ENCODE data around the gene KIAA0753. TPM values are rescaled to one million over a fixed set of nuclear protein-coding genes. Genes with fewer than 3 reads are reported as not detected.
A peak's percentile ranks its signal among the peaks of the same experiment; 100 is the strongest.
"Not testable (repeated sequence)": the region's sequence is repeated elsewhere in the genome, so short reads cannot be mapped to it uniquely, and the experiment has no call there.

KIAA0753 gene
- total RNA-seq, 1 donor from 2014 or later = 5.6 TPM

DNA sequence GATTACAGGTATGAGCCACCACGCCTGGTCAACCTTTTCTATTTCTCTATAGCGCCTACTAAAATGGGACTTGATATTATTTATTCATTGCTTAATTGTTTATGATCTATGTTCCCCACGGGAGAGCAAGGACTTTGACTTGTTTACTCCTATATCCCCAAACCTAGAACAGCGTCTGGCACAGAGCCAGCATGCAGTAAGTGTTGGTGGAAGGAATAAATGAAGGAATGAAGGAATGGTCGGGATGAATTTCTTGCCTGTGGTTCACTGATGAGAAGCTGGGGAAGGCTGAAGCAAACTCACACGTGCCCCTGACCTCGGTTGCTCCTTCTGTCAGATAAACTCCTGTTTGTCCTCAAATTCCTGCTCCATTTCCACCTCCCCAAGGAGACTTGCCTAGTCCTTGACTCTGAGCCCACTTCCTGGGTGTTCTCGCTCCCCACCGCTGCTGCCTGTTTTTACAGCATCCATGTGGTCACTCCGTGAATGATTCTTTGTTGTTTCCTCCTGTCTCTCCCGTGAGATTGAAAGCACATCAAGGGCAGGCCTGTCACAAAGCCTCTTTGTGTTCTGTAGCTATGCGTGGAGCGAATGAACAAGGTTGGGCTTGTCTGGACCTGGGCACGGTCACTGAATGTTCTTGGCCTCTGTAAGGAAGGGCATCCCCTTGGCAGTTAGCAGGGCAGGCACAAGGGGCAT lies 28.4 kb upstream of the KIAA0753 start:
- no peak for DNase-seq (ENCODE audit: low read depth)

DNA sequence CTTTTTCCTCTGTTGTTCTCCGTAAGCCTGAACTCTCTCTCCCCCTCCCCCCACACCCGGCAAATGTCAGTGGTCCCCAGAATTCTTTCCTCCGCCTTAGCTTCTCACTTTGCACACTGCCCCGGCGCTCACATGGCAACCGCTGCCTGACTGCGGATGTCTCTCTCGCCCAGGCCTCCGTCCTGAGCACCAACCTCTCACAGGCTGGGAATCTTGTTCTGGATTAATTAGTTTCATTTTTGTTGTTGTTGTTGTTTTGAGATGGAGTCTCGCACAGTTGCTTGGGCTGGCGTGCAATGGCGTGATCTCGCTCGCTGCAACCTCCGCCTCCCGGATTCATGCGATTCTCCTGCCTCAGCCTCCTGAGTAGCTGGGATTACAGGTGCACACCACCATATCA lies 27.7 kb upstream of the KIAA0753 start:
- DNase-seq (ENCODE audit: low read depth) = no peak

DNA sequence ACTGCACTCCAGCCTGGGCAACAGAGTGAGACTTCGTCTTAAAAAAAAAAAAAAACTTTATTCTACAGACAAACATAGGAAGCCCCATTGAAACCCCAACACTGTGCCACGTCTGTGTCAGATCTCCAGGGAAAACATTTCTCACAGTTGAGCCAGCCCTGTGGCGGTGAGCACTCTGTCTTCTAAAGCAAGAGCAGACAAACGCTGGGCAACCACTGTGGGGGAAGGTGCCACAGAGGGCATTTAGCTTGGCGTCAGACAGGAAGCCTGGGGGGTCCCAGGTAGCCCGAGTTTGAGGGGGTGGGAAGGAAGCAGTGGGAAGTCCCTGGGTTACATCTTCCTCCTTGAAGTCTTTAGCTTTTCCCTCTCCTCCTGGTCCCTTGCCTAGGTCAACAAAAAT lies 27.0 kb upstream of the KIAA0753 start:
- DNase-seq (ENCODE audit: low read depth) = no peak

DNA sequence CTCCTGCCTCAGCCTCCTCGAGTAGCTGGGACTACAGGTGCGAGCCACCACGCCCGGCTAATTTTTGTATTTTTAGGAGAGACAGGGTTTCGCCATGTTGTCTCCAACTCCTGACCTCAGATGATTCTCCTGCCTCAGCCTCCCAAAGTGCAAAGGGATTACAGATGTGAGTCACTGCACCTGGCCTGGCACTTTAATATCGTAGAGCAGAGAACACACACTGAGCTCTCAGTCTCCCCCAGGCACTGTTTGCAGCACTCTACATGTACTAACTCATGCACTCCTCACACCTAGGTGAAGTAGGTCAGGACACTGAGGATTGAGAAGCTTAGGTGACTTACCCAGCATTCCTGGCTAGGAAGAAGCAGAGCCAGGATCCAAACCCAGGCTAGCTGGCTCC lies 26.0 kb upstream of the KIAA0753 start:
- DNase-seq (ENCODE audit: low read depth) = no peak

DNA sequence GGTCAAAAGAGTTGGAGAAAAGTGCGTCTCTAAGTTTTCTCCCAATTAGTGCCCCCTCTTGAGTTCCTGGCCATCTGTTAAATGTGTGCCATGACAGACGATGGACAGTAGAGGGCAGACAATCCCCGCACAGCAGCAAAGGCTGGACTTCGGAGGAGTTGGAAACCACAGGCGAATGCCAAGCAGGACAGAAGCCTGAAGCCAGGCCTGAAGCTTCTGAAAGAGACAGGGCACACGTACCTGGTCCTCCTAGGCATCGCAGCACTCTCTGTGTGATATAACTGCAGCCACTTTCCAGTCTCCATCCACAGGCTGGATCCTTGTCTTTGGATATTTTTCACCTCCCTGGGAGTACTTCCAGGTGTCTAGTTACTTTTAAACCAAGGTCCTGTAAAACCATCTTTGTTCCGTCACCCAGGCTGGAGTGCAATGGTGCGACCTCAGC lies 25.6 kb upstream of the KIAA0753 start:
- peak; percentile 88 for DNase-seq (ENCODE audit: low read depth)

- DNase-seq (ENCODE audit: low read depth) = not testable (repeated sequence)
Measured at GRCh38 chr17:6663200-6663599, 22.7 kb upstream of the KIAA0753 start.

- DNase-seq (ENCODE audit: low read depth) = no peak
Measured at GRCh38 chr17:6661464-6661848, 20.9 kb upstream of the KIAA0753 start.

- DNase-seq (ENCODE audit: low read depth) = no peak
Measured at GRCh38 chr17:6660805-6661463, 20.4 kb upstream of the KIAA0753 start.

DNA sequence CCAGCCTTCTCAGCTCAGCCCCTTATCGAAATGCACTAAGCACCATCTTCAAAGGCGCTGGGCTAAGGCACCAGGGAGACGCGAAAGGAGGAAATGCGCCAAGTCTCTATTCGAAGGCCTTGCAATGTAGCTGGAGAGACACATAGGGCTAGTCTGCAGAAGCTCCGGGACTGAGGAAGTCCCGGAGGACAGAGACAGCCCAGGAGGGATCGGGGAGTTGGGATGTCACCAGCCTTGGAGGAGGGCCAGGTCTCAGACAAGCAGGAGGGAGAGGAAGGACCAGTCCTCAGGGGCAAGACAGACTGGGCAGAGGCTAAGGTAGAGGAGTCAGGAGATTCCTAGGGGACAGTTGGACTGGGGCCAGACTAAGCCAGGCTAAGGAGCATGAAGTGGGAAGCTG lies 19.6 kb upstream of the KIAA0753 start:
- DNase-seq (ENCODE audit: low read depth) = no peak

DNA sequence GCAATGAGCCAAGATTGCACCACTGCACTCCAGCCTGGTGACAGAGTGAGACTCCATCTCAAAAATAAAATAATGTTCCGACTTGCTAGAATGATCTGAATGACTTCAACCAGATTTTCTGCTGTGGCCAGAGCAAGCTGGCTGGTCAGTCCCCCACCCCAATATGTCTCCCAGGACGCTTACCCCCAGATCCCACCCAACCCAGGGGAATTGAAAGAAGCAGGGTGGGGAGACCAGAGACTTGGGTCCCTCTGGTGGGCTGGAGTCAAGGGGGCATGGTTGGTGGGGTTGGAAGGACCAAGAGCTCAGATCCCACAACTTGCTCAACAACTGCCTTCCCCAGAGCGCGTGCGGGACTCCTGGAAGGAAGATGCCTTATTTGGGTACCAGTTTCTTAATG lies 17.9 kb upstream of the KIAA0753 start:
- DNase-seq (ENCODE audit: low read depth) = not testable (repeated sequence)

- no peak for DNase-seq (ENCODE audit: low read depth)
Measured at GRCh38 chr17:6657633-6658287, 17.2 kb upstream of the KIAA0753 start.

- DNase-seq (ENCODE audit: low read depth) = not testable (repeated sequence)
Measured at GRCh38 chr17:6656797-6657632, 16.5 kb upstream of the KIAA0753 start.

- DNase-seq (ENCODE audit: low read depth) = not testable (repeated sequence)
Measured at GRCh38 chr17:6655732-6656361, 15.3 kb upstream of the KIAA0753 start.

- DNase-seq (ENCODE audit: low read depth) = no peak
Measured at GRCh38 chr17:6654841-6655731, 14.6 kb upstream of the KIAA0753 start.

DNA sequence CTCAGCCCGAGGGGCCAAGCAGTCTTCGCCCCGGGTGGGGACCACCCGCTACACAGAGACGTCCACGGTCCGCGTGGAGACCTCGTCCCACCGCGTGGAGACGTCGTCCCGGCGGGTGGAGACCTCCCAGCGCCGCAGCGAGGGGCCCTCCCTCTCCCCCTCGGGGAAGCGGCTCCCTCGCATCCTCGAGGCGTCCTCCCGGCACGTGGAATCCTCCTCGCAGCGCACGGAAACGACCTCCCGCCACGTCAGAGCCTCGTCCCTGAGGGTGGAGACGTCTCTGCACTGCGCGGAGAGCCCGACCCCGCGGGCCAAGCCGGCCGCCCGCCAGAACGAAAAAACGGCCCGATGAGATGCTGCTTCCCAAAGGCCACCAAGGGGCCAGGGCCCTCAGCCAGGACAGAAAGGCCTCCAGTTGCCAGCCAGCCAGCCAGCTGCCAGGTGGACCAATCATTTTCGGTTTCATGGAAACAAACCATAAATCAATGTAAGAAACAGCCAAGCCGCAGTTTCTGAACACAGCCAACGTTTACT lies 11.5 kb upstream of the KIAA0753 start:
- DNase-seq (ENCODE audit: low read depth) = peak; percentile 50

- DNase-seq (ENCODE audit: low read depth) = peak; percentile 94
Measured at GRCh38 chr17:6651354-6651918, 10.9 kb upstream of the KIAA0753 start, which contains the start of the genes C17orf100 and MED31. Gene C17orf100 (plus strand): TSS chr17:6651762. CDS start chr17:6651914, 152 bp downstream. Gene MED31 (minus strand): TSS chr17:6651605. CDS start chr17:6651528, 77 bp downstream.

DNA sequence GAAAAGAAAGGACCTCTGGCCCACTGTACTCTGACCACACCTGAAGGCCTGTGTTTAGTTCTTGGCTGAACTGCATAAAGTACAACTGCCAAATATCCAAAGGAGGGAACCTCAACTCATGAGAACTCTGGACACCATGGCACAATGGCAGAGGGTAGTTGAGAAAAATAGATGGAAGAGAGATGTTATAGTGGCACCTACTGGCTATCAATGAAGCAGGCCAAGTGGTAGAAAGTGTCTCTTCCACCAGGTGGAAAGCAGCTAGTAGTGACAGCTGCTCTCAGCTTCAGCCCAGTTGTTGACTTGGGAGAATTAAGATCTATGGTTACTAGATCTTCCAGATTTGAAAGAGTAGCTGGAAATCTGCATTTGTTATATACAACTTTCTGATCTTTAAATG lies 7.7 kb upstream of the KIAA0753 start:
- peak; percentile 53 for DNase-seq (ENCODE audit: low read depth)

DNA sequence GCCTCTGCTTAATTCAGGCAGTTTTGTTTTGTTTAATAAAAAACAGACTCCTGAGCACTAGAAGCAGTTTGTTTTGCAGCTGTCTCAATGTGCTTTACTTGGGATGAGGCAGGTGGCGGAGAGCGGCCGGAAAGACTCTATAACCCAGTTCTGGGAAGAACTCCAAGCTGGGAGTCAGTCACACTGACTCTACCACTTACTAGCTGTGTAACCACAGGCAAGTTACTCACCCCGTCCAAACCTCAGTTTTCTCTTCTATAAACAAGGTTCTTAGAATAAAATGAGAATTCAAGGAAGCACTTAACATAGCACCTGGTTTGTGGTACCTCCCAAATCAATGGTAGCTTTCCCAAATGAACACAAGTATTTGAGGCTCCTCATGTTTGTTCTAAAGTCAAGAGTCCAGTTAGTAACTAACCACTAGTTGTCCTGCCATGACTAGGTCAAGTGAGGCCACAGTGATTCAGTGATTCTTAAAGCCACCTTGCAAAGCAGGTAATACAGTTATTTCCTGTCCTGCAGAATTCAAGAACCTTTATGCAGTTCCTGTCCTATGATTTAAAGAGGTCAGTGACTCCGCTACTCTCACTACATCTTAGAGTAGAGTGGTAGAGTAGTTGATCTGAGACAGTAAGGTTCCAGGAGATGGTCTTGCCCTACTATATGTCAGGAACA lies 3.1 kb upstream of the KIAA0753 start:
- peak; percentile 95 for DNase-seq (ENCODE audit: low read depth)
